Stimulated activated CD4-positive, alpha-beta T cell treated with anti-CD3 and anti-CD28 coated beads, Interleukin-15, amount 100 ng/mL, for 24 hours (primary cell): ENCODE measurements around the gene SFSWAP.
"Not testable (repeated sequence)": the region's sequence is repeated elsewhere in the genome, so short reads cannot be mapped to it uniquely, and the experiment has no call there.

ENCODE experiments used
- DNase-seq: peaks from one replicate; pipeline ENCODE4 v3.0.0-alpha.2; 2020

The SFSWAP gene

DNA sequence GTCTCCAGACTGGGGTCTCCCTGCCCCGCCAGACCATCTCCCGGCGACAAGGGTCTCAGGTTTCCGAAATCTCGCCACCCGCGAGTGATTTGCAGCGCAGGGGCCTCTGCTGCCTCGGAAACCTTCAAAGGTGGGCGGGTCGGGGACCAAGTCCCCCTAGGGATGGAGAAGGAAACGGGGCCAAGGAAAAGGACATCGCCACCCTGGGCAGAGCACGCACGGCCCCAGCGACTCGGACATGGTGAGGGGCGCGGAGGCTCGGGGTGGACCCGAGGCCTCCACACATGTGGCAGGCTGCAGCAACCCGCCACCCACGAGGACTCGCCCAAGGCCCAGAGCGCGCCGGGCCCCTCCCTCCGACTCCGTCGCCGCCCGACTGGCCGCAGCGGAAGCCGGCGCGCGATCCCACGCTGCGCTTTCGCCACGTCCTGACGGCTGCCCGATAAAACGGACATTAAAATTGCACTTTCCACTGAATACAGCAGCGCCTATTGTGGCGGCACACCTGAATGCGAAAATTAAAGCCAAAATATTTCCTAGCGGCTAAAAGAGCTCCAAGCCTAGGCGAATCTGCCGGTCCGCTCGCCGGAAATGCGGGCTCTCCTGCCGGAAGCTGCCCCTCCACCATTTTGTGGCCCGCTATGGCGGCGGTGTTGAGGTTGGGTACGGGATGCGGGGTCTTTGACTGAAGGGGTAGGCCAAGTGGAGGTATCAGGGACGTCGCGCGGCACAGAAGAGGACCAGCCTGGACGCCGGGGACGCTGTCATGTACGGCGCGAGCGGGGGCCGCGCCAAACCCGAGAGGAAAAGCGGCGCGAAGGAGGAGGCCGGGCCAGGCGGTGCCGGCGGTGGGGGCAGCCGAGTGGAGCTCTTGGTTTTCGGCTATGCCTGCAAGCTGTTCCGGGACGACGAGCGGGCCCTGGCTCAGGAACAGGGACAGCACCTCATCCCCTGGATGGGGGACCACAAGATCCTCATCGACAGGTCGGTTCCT, at the start of gene SFSWAP:
Gene SFSWAP, plus strand, starts transcription at position 627 of the 994 bp plus-strand sequence. Its CDS starts 140 bp downstream, at position 767.
- peak; percentile 84 for DNase-seq

DNA sequence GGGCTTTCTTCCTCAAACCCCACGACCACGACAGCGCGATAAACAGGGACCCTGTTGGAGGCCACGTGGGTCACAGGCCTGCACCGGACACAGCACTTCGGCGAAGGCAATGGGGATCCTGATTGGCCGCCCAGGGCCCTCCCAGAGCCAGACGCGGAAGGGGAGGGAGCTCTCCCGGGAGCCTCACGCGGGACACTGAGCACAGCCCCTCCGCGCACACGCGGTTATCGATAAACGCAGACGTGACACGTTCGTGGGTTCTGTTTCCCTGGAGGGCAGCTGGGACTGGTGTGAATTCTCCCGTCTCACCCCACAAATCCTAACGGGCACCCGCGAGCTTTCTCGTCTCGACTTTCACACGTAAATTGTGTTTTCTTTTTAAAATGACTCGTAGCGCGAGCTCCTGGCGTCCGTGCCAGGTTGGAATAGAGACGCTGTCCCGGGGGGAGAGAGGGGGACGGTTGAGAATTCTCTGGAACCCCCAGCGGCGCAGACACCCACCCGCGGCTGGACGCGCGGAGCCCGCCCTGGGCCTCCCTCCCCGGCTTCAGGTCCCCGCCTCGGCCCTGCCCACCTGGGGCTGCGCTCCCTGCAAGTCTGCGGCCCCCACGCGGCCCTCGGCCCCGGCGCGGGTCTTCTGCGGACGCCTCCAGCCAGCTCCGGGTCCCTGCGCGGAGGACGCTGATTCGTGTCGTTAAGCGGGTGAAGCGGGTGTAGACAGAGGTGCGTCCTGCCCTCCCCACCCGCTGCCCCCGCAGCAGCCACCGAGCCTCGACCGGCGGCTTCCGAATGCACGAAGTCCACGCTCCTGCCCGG, 49.5 kb upstream of the SFSWAP start:
- DNase-seq, result not testable (repeated sequence)

DNA sequence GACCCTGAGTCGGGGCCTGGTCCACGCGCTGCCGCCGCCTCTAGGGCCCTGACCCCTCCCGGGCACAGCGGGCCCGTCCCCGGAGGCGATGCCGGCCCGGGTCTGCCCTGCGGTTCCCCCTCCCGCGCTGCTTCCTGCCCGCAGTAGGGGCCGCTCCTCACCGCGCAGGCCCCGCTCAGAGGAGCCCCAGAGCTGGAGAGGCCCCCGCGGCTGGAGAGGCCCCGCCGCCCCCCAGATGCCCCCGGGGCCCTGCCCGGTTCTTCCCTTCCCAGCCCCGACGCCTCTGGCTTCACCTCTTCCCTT, 49.0 kb upstream of the SFSWAP start:
- not testable (repeated sequence) for DNase-seq

DNA sequence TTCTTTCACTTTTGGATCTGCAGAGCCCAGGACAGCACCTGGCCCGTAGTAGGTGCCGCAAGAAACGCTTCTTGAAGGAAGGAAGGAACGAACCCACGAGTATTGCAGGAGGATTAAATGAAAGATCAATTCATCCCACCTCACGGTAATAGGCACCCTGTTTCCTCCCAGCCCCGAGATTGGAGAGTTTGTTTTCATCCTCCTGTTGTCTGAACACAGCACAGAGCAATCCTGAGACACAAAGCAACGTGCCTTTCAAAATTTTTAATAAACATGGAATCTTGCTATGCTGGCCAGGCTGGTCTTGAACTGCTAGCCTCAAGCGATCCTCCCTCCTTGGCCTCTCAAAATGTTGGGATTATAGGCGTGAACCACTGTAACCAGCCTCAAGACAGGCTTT, 48.5 kb upstream of the SFSWAP start:
- not testable (repeated sequence) for DNase-seq

- not testable (repeated sequence) for DNase-seq
These were observed 45.2 kb upstream of the SFSWAP start for GRCh38 chr12:131665666-131666065.

GRCh38 chr12:131666486-131666885, 44.4 kb upstream of the SFSWAP start:
- DNase-seq, result not testable (repeated sequence)

DNA sequence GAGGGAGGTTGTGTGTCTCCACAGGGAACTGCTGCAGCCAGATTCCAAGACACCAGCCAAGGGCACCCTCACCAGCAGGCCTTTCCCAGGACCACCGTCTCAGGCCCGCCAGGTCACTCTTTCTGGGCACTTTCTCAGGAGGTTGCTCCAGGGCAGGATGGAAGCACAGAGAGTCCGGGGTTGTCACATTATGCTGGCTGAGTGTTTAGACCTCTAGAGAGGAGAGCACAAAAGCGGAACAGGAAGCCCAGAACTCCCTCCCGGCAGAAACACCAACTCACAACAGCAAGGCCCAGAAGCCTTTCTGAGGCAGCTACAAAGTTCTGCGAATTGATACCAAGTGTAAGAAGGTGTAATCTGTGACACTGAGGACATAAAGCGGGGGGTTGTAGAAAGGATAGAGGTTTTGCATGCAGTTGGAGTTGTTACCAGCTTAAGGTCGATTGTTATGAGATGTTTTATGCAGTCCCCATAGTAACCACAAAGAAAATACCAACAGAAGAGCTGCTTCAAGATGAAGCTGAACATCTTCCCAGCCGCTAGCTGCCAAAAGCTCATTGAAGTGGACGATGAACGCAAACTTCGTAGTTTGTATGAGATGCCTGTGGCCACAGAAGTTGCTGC, 43.8 kb upstream of the SFSWAP start:
- DNase-seq, result not testable (repeated sequence)

GRCh38 chr12:131671276-131671675, 39.6 kb upstream of the SFSWAP start:
- no peak for DNase-seq

DNA sequence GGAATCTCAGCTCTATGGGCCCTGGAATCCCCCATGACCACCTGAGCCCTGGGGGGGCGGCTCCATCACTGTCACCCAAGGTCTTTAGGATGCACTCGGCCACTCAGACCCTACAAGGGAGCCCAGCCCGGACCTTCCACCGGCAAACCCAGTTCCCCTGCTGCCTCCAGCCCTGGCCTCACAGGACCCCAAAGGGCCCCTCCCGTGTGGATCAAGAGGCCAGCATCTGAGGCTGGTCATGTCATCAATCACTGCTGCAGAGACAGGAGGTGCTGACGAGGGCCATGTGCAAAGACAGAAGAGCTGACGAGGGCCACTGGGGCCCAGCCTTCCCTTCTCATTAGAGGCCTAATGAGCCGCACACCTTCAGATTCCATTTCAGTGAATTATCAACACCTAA, 39.0 kb upstream of the SFSWAP start:
- DNase-seq, result no peak

- DNase-seq, result no peak
These were observed 38.5 kb upstream of the SFSWAP start for GRCh38 chr12:131672311-131672940.

- no peak for DNase-seq
These were observed 37.7 kb upstream of the SFSWAP start for GRCh38 chr12:131672941-131673887.

GRCh38 chr12:131673888-131674257, 37.0 kb upstream of the SFSWAP start:
- no peak for DNase-seq

- no peak for DNase-seq
These were observed 36.5 kb upstream of the SFSWAP start for GRCh38 chr12:131674373-131674772.

DNA sequence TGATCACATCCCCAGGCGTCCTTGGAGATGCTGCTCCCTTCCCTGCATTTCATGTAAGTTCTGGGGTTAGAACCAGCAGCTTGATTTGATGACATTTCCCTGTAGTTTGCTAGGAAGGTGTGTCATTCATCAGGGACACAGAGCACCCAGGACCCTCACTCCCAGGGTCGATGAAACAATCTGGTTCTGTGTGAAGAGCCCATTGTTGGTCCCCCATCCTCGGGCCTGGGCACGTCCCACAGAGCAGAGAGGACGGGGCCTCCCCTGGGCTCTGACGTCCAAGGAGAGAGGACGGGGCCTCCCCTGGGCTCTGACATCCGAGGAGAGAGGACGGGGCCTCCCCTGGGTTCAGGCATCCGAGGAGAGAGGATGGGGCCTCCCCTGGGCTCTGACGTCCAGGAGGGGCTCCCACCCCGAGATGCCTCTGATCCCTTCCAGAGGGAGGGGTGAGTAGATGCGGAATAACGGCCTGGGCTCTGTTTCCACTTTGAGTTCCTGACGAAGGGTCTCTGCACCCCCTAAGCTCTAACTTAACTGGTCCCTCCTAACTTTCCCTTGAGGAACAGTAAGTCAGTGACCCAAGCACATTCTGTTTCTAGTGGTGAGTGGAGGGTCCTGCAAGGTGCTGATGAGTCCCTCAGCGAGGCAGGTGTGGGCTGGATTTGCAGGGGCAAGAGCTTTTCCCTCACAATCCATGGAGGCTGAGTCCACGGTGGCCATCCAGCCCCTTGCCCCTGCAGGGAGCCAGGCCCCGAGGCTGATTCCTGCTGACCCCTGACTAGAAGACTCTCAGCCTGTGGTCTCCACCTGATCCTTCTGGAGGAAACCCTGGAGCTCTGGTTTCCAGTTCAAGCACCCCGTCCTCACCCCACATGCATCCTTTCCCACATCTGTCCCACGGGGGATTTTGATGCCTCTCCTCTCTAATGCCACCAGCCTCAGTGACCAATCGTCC, 35.5 kb upstream of the SFSWAP start:
- DNase-seq, result no peak

GRCh38 chr12:131676544-131676943, 34.3 kb upstream of the SFSWAP start:
- no peak for DNase-seq

DNA sequence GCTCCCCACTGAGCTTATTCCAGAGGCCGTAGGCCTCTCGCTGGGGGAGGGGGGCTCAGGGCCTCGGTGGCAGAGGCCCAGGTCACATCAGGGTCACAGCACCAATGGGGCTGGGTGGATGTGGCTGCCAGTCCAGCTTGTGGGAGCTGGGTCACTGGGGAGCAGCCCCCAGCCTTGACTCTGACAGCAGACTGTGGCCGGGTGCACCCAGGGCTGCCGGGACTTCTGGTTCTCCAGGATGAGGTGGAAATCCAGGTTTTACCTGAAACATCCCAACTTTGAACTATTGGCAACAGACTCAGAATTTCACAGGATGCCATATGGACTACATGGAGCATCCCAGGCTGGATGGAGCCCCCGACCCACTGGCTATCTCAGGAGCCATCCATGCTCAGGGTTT, 33.8 kb upstream of the SFSWAP start:
- not testable (repeated sequence) for DNase-seq

GRCh38 chr12:131677699-131678098, 33.2 kb upstream of the SFSWAP start:
- DNase-seq, result no peak

GRCh38 chr12:131678389-131679181, 32.3 kb upstream of the SFSWAP start:
- not testable (repeated sequence) for DNase-seq

GRCh38 chr12:131679186-131679585, 31.7 kb upstream of the SFSWAP start:
- DNase-seq, result not testable (repeated sequence)

GRCh38 chr12:131679816-131680215, 31.1 kb upstream of the SFSWAP start:
- DNase-seq, result not testable (repeated sequence)
